OCI-LY3 (cell line): ENCODE data around the gene LPCAT4.

Experiments
- H2AFZ ChIP-seq: fragments of 200-600, 300-600 bp; shearing (Covaris generic); 2 replicates; pipeline ENCODE4 v1.6.0; 2014; ENCODE audit warnings: antibody characterized with exemption, low read depth, low read length
- H3K27ac ChIP-seq: fragments of 200-600, 300-600 bp; sonication (generic); 2 replicates; pipeline ENCODE4 v1.5.1; 2014; ENCODE audit warnings: mild to moderate bottlenecking, low read length, moderate library complexity, mixed read lengths
- H3K27me3 ChIP-seq: fragments of 200-600, 300-600 bp; sonication (generic); 2 replicates; pipeline ENCODE4 v1.6.1; 2014; ENCODE audit warnings: low read depth, low read length, mixed read lengths
- H3K36me3 ChIP-seq: fragments of 200-600, 300-600 bp; sonication (generic); replicated peaks from 2 replicates; pipeline ENCODE3; 2014; ENCODE audit warnings: low read depth, low read length, mixed read lengths
- H3K4me1 ChIP-seq: fragments of 300-600, 200-600 bp; sonication (generic); 2 replicates; pipeline ENCODE4 v1.6.1; 2014; ENCODE audit warnings: low read length, mixed read lengths
- H3K4me2 ChIP-seq: fragments of 200-600, 300-600 bp; sonication (generic); 2 replicates; pipeline ENCODE4 v1.6.1; 2014; ENCODE audit warnings: low read length, mixed read lengths
- H3K4me3 ChIP-seq: fragments of 300-600, 200-600 bp; sonication (generic); 2 replicates; pipeline ENCODE4 v1.5.1; 2014; ENCODE audit warnings: antibody characterized with exemption, mild to moderate bottlenecking, low read length, moderate library complexity
- H3K79me2 ChIP-seq: fragments of 300-600, 200-600 bp; shearing (Covaris generic); 2 replicates; pipeline ENCODE4 v1.6.1; 2014; ENCODE audit warnings: mild to moderate bottlenecking, low read length, mixed read lengths
- H3K9ac ChIP-seq: fragments of 300-600, 200-600 bp; shearing (Covaris generic); 2 replicates; pipeline ENCODE4 v1.6.0; 2014; ENCODE audit warnings: mild to moderate bottlenecking, low read length, moderate library complexity
- H3K9me3 ChIP-seq: fragments of 200-600, 300-600 bp; shearing (Covaris generic); 2 replicates; pipeline ENCODE4 v1.6.1; 2014; ENCODE audit warnings: low read length, mixed read lengths; ENCODE audit not compliant: insufficient read depth
- H4K20me1 ChIP-seq: fragments of 200-600, 300-600 bp; sonication (generic); 2 replicates; pipeline ENCODE4 v1.6.1; 2016; ENCODE audit warnings: low read length, mixed read lengths; ENCODE audit not compliant: insufficient read depth
- EZH2phosphoT487 ChIP-seq: fragments of 200-600 bp; shearing (Covaris generic); IDR thresholded peaks from 2 replicates; pipeline ENCODE4 v1.6.1; 2018; ENCODE audit warnings: antibody characterized with exemption, mixed run types, low read depth
- TF ChIP-seq, protein P1 (sequence below): fragments of 200-600, 300-600 bp; sonication (generic); IDR thresholded peaks from 2 replicates; pipeline ENCODE4 v1.5.1; 2014; ENCODE audit warnings: antibody characterized with exemption, low read length, low read depth

LPCAT4 gene

DNA sequence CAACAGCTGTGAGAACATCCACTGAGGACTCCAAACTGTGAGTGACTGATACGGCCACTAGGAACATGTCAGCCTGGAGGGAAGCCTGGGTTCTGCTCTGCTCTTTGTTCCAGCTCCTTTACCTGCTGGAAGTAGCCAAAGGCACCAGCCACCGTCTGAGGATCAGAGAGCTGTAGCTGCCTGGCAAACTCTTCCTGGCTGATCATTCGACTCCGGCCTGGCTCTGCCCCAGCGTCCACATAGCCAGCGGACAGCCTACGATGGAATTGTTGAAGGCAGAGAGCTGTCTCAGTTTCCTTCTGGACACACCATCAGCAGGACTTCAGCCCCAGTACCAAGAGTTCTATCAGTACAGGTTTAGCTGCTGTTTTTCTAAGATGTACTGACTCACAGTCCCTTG lies 5.7 kb downstream of the LPCAT4 start:
- H3K36me3 ChIP-seq = peaks cover 60% of the 10 kb centered on the region
- no peak overlapping the region for H3K27ac ChIP-seq

DNA sequence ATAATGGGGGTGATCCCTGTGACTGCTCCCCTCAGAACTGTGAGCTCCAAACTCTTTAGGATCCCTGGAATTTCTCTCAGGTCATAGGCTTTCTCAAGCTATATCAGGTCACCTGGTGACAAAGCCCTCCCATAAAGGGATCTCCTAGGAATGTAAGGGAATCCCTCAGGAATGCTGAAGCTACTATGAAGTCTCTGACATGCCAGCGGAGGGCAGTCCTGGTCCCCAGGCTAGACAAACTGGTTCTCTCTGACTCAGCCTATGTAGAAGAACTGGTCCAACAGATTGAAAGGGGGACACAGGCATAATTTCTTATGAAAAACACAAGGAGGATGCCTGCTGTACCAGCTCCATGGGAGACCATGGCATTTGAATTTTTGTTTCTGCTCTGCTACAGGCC lies 6.7 kb downstream of the LPCAT4 start:
- peaks cover 6% of the 10 kb centered on the region for H3K4me1 ChIP-seq
- H3K9me3 ChIP-seq = no peaks in the 10 kb centered on the region
- H3K27me3 ChIP-seq = no peaks in the 10 kb centered on the region
- peaks cover 6% of the 10 kb centered on the region; the same call in 1 of the 2 replicates for H4K20me1 ChIP-seq
- H3K79me2 ChIP-seq = peaks cover 15% of the 10 kb centered on the region
- H3K27ac ChIP-seq = no peak overlapping the region
- peaks cover 67% of the 10 kb centered on the region for H3K36me3 ChIP-seq
- TF ChIP-seq EZH2phosphoT487 = no peak
- TF ChIP-seq, protein P1, sequence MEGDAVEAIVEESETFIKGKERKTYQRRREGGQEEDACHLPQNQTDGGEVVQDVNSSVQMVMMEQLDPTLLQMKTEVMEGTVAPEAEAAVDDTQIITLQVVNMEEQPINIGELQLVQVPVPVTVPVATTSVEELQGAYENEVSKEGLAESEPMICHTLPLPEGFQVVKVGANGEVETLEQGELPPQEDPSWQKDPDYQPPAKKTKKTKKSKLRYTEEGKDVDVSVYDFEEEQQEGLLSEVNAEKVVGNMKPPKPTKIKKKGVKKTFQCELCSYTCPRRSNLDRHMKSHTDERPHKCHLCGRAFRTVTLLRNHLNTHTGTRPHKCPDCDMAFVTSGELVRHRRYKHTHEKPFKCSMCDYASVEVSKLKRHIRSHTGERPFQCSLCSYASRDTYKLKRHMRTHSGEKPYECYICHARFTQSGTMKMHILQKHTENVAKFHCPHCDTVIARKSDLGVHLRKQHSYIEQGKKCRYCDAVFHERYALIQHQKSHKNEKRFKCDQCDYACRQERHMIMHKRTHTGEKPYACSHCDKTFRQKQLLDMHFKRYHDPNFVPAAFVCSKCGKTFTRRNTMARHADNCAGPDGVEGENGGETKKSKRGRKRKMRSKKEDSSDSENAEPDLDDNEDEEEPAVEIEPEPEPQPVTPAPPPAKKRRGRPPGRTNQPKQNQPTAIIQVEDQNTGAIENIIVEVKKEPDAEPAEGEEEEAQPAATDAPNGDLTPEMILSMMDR = no peak
- no peak overlapping the region for H3K4me2 ChIP-seq
- H3K9ac ChIP-seq = no peak overlapping the region
- no peak overlapping the region for H3K4me3 ChIP-seq
- no peak overlapping the region for H2AFZ ChIP-seq

More for the DNA sequence above, 5.7 kb downstream of the LPCAT4 start:
- Histone ChIP-seq H3K9ac (no peak overlapping the region), H4K20me1 (peaks cover 15% of the 10 kb centered on the region), H3K79me2 (peaks cover 25% of the 10 kb centered on the region), H3K4me3 (no peak overlapping the region), H2AFZ (no peak overlapping the region), H3K9me3 (no peaks in the 10 kb centered on the region), H3K27me3 (no peaks in the 10 kb centered on the region), H3K4me2 (no peak overlapping the region), H3K4me1 (peaks cover 13% of the 10 kb centered on the region)
- TF ChIP-seq, protein P1 = no peak
- no peak for TF ChIP-seq EZH2phosphoT487

DNA sequence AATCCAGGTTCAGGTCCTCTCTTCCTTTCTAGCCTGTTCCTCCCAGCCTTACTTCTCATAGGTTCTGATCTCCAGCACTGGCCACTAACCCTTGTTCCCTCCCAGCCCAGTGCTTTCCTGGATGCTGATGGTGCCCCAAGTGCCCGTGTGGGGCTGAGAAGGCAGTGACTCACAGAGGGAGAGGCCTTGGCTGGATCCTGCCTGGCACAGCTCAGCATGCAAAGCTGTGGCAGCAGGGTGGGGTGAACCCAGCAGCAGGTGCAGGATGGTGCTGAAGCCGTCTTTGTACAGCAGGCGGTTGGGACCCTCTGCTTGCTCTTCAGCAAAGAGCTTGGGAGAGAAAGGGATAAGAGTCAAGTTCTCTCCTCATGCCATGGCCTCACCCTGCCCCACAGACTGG lies 7.6 kb downstream of the LPCAT4 start:
- Histone ChIP-seq H3K27me3 (no peaks in the 10 kb centered on the region), H2AFZ (no peak overlapping the region), H3K36me3 (peaks cover 69% of the 10 kb centered on the region), H3K4me3 (no peak overlapping the region), H3K4me1 (no peaks in the 10 kb centered on the region), H3K4me2 (no peak overlapping the region), H3K9ac (no peak overlapping the region), H3K9me3 (no peaks in the 10 kb centered on the region), H4K20me1 (no peaks in the 10 kb centered on the region), H3K79me2 (peaks cover 7% of the 10 kb centered on the region), H3K27ac (no peak overlapping the region)
- no peak for TF ChIP-seq EZH2phosphoT487
- TF ChIP-seq, protein P1 = no peak

DNA sequence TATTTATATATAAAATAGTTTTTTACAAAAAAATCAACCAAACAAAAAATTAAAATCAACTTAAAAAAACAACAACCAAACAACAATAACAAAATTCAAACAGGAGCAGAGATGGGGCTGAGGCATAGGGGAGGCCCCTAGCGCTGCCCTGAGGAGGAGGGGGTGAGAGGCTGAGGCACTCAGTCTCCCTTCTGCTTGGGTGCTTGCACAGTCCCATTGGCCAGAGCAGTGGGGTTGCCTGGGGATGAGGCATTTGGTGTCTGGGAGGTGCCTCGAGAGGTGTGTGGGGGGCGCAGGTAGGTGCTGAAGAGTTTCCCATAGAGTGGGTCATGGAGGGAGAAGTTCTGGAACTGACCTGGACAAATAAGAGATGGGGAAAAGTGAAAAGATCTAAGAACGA lies 8.0 kb downstream of the LPCAT4 start:
- Histone ChIP-seq H3K4me2 (no peak overlapping the region), H3K4me1 (no peaks in the 10 kb centered on the region), H3K4me3 (no peak overlapping the region), H4K20me1 (no peaks in the 10 kb centered on the region), H3K9ac (no peak overlapping the region), H3K36me3 (peaks cover 68% of the 10 kb centered on the region), H3K27me3 (no peaks in the 10 kb centered on the region), H3K9me3 (no peaks in the 10 kb centered on the region), H3K79me2 (peaks cover 4% of the 10 kb centered on the region), H3K27ac (no peak overlapping the region), H2AFZ (no peak overlapping the region)
- no peak for TF ChIP-seq EZH2phosphoT487
- TF ChIP-seq, protein P1 = no peak
